Glomerular visceral epithelial cell (primary cell): ENCODE results near the gene CDT1.

ENCODE experiments used
- DNase-seq: peaks from one replicate; pipeline ENCODE4 v3.0.0-alpha.2; 2016; ENCODE audit errors: extremely low spot score

CDT1 gene

DNA sequence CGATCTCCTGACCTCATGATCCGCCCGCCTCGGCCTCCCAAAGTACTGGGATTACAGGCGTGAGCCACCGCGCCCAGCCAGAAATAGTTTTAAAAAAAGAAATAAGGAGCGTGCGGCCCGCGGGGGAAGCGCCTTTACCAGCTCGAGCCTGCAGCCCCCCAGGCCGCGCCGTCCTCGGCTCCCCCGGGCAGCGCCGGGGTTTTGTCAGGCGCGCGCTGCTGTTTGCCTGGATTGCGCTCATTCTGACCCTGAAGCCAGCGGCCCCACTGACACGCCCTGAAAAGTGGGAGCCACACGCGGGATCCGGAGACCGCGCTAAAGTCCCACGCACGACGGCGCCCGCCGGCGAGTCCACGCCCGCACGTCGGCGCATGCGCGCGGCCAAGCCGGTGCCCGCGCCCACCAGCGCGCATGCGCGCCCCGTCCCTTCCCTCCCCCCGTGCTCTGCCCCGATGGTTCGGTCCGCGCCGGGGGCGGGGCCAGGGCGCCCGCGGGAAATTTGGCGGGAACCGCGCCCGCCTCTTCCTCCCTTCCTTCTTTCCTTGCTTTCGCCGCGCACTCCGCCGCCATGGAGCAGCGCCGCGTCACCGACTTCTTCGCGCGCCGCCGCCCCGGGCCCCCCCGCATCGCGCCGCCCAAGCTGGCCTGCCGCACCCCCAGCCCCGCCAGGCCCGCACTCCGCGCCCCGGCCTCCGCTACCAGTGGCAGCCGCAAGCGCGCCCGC lies at the start of gene CDT1:
CDT1 (plus strand) TSS at position 526 of the 724 bp plus-strand sequence; CDS start at position 569, 43 bp downstream.
- DNase-seq = peak; percentile 84

DNA sequence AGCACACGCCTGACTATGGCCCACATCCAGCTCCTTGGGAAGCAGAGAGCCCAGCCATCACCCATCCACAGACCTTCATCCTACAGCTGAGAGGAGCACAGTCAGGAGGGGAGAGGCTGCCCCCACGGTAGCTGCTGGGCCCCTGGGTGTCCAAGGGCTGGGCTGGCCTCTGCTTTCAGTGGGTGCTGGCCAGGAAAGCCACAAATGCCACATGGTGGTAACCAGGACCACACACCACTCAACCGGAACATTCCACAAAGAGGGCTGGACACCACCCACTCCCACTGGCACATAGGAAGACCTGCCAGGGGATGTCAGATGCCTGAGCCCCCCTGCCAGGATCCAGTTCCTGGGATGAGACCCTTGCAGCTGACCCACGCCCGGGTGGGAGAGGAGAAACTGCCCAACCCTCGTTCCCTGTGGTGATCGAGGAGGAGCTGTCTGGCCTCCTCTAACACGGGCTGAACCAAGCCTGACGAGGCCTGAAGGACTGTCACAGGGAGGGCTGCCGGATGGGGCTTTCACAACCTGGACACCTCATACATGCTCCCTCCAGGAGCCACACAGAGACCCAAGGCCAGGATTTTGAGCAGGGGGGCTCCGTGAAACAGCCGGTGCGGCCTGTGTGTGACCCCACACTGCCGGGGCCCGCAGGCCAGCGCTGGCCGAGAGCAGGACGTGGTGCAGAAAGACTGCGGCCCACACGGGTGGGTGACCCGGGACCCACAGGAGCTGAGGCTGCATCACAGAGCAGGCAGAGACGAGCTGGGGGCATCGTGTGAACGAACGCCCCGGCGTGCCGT lies 49.3 kb upstream of the CDT1 start:
- DNase-seq = no peak

DNA sequence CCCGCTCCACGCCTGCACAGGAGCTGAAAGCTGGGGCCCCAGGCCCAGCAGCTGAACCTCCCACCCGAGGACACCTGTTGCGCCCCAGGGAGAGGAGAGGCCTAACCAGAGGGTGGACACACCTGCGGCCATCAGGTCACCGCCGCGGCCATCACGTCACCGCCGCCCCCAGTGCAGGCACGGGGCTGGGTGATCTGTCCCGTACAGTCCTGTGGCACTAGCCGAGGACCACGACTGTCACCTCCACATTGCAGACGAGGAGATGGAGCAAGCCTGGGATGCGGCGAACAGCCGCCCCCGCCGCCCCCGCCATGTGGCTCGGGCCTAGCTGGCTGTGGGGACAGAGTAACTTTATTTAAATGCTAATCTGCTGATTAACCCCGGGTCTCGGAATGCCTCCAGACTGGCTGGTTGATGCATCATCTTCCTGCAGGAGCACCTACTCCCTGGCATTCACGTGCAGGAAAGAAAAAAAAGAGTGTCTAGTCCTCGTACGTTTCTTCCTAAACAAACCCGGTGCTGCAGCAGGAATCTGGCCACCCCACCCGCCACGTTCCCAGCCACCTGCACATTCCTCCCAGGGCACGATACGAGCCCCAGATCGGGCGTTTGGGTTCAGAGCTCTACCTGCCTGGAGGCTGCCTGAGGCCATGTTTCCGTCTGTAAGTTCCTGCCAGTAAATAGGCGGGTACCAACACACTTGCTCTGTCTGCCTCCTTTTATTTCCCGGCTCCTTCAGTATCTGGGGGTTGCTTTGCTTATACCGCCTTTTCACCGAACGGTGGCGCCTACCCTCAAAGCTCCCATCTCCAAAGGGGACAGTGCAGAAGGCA lies 48.5 kb upstream of the CDT1 start:
- DNase-seq = peak; percentile 33

DNA sequence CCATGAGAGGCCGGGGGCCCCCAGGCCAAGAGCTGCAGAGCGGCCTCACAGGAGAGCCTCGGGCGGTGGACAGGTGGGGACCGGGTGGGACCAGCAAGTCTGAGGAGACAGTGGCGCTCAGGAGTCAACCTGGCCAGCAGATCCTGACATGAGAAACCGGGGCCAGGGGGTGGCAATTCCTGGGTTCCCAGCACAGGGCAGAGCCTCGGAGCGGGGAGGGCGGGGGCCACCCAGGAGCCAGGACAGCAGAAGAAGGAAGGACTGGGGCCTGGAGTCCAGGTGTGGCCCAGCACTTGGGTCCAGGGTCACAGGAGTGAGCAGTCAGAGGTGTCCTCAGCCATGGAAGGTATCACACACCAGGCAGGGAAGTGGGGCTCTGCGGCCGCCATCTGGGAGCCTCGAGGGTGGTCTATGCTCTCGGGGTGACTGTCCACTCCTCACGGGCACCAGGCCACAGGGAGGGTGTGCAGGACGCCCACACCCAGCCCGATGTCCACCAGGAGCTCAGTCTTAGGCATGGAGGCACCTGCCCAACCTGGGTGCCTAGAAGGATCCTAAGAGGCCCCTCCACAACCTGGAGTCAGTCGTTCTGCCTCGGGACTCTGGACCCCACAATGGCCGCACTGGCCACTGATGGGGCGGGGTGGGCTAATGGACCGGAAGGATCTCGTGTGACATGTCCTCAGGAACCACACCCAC lies 47.7 kb upstream of the CDT1 start:
- DNase-seq = no peak

DNA sequence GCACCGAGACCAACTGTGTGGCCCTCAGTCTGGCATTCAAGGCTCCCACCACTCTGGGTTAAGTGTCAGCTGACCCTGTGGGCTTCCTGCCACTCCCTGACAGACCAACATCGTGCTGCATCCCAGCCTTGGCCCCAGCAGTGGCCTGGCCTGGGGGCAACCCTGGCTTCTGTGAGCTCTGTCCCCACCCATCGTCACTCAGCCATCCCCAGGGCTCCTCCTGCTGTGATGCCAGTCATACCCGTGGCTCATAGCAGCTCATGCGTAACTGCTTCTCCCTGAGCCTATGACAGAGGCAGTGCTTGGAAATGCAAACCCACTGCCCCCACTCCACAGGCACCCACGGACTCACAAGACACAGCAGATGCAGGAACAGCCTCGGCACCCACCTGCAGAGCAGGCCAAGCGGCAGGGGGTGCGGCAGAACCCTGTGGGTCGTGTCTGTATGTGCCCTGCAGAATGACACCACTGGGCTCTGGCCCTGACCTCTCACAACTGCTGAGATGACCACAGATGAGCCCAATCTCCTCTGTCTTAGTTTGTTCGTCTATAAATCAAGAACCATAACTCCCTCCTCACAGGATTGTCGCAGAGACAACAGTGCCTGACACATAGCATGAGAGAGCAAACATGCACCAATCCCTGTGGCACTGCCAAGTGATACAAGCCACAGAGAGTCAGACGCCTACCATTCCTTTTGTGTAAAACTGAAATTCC lies 45.2 kb upstream of the CDT1 start:
- peak; percentile 59 for DNase-seq

DNA sequence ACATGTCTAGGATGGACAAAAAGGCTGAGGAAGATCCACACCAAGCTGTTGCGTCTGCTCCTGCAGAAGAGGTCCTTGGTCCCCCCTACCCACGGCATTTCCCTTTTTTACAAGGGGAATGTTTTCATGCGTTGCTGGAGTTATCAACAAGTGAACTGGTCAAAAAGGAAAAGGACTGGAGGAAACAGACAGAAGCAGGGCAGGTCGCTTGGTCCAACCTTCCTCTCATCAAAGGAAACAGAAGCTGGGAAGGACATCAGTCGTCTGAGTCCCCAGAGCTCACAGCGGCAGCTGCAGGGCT lies 44.7 kb upstream of the CDT1 start:
- no peak for DNase-seq

DNA sequence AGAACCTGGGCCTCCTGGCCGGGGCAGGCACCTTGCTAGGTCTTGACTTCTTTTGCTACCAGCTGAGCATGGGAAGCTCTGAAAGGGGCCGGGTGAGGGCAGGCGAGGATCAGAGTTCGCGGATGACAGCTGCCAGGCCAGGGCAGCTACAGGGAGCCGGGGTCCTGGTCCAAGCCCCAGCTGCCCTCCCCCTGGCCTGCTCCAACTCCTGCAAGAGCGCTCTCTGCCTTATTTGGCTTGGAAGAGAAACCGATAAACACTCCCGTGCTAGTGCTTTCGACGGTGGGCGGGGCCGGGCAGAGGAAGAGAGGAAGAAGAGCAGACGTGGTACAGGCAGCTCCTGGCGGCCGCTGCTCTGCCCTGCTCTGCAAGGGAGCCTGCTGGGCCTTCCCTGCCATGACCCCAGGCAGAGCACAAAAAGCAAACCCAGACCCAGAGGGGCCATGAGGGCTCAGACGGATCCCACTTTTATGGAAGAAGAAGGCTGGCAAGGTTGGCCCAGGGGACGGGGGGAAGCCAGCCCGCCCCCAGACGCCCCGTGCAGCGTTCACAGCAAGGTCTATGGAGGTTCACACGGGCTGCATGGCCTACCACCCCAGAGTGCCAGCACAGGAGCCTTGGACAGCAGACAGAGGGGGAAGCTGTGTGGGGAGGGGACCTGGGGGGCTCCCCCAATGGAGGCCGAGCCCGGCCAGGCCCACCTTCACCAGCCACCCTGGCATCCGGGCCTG lies 44.2 kb upstream of the CDT1 start:
- no peak for DNase-seq

DNA sequence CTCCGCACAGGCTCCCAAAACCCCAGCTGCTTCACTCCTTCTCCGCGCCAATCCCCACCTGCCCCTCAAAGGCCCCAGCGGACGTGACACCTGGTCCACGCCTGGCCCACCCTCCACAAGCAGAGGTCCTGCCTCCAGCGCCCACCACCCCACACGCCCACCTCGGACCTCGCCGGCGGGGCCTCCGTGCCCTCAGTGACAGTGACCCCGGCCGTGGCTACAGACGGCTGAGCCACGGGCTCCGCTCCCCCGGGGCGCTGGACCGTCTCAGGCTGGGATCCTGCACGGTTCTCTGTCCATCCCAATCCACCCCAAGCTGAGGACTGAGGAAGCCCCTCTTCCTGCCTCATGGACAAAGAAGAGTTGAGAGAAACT lies 43.6 kb upstream of the CDT1 start:
- no peak for DNase-seq

DNA sequence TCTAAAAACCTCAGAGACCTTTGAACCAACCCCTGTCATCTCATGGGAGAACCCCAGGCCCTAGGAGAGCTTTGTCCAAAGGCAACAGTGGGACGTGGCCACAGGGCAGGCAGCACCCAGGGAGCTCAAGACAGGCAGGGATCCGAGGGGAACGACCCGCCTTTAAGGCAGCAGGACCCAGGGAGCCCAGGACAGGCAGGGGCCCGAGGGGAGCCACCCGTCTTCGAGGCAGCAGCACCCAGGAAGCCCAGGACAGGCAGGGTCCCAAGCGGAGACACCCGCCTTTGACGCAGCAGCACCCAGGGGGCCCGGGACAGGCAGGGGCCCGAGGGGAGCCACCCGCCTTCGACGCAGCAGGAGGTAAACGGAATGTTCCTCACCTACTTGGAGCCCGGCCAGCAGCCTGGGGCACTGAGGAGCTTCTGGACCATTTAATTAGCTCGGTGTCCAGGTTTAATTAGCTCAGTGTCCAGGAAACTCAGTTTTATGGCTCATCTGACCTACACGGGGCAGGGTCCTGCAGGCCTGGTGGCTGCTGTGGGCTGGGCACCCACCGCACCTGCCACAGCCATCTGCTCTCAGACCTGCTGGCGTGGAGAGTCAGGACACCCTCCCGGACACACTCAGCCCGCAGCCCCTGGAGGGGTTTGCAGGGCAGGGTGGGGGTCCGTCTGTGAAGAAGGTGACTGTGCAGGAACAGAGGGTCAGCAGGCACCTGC lies 43.0 kb upstream of the CDT1 start:
- no peak for DNase-seq

DNA sequence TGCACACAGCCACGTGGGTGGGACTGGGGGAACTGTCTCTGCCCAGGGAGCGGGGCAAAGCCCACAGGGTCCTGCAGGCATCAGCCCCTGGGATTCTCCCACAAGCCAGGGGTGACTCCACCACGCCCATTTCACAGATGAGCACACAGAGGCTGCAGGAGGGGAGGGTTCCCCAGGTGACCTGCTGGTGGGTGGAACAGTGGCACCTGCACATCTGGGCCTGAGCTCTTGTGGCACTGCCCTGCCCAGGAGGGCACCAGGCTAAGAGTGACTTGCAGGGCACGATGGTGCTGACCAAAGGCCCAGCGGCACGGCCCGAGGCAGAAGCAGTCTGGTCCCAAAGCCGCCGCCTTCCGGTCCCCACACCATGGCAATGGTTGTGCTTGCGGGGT lies 42.5 kb upstream of the CDT1 start:
- DNase-seq = no peak

DNA sequence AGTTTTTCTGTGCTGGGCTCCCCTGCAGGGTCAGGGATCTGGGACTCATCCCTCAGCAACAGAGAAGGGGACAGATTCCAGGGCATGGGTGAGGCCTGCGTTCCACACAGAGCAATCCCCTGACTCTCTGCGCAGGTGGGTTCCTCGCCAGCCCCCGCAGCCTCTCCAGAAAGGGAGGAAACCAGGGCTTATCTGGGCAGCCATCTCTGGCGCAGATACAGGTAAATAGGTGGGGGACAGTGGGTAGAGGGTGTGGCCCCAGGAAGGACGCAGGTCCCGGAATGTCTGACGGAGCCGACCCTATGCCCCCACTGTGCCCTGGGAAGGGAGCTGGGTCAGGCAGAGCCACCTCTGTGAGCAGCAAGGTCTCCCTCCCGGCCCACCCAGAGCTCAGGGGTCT lies 41.8 kb upstream of the CDT1 start:
- DNase-seq = no peak

DNA sequence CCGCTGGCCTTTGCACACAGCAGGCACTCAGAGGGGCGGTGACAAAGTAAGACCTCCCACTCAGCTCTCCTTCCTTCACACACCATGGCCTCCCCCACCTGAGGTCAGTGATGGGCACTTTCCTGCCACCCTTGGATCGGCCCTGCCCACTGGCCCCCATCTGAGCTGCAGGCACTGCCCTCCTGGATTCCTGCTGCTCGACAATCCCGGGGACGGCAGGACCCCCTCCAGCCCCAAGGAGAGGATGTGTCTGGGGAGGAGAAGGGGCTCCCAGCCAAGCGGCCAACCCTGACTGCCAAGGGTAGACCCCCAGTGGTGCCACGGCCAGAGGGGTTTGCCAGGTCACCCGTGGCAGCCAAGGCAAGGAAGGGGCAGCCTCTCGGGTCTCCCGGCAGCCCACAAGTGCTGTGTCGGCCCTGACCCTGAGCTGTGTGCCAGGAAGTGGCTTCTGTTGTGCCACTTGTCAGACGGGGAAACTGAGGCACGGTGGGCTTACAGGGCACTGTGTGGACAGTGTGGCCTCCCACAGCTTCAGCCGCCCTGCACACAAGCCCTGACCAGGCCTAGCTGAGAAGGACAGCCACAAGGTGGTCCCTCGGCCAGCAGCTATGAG lies 41.2 kb upstream of the CDT1 start:
- DNase-seq = no peak

DNA sequence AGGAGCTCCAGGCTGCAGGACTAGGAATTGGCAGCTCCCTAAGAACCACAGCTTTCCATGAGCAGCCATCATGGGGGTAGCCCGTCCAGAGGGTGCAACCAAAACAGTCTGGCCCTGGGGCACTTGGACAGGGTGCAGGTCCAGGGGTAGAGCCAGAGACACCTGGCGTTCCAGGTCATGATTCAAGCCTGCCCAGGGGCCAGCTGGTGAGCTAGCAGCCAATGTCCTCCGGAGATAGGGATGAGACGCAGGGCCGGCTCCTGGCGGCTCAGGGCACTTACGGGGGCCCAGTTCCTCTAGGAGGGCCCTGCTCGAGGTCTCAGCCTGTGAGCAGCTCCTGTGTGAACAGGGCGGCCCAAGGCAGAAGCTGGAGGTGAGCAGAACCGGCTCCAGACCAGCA lies 40.6 kb upstream of the CDT1 start:
- DNase-seq = no peak

DNA sequence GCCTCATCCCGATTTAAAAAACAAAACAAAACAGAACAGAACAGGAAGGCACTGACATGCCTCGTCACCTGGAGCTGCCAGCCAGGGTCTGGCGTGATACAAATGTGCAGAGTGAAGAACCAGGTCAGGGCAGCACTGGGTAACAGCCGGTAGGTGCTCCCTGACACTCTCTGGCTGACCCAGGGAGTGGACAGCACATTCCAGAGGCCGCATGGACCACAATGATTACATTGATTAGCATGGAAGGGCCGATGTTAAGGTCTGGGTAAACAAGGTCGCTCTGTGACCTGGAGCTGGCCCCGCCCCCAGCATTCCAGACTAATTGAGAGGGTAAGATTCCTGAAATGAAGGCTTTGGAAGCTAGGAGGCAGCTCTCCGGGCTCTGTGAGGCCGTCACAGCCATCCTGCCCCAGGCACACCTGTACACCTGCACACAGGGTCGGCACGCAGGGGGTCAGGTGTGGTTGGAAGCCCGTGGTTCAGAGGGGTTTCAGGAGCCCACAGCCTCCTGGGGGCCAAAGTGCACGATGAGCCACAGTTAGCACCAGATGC lies 40.0 kb upstream of the CDT1 start:
- DNase-seq = no peak

DNA sequence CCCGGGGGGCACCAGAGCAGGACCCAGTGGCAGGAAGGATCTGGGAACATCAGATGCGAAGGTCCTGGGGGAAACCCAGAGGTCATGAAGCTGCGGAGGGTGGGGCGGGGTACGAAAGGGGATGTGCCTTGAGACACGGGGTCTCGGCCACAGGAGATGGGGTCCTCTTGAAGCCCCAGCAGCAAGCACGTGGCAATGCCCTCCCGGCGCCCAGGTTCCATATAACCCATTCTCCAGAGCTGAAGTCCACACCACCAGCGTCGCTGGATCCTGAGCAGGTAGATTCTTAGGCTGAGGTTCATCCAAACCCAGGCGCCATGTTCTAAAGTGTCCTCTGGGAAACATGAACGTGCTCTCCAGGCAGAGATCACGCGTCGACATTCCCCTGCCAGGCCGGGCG lies 39.5 kb upstream of the CDT1 start:
- DNase-seq = no peak

DNA sequence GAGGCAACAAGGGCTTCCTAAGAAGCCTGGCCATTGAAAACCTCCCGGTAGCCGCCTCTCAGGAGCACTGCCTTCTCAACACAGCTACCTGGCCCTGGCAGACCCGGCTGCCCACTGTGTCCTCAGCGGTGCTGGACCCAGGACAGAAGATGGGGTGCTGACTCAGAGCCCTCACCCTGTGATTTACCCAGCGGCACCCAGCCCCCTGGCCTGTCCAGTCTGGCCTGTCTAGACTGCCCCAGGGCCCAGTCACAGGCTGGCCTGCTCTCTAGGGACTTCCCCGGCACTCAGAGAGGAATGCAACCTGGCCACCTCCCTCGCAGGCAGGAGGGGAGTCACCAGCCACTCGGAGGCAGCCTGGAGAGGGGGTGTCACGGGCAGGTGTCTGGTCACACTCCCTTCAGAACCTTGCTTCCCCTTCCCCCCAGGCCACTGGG lies 38.7 kb upstream of the CDT1 start:
- DNase-seq = peak; percentile 82

DNA sequence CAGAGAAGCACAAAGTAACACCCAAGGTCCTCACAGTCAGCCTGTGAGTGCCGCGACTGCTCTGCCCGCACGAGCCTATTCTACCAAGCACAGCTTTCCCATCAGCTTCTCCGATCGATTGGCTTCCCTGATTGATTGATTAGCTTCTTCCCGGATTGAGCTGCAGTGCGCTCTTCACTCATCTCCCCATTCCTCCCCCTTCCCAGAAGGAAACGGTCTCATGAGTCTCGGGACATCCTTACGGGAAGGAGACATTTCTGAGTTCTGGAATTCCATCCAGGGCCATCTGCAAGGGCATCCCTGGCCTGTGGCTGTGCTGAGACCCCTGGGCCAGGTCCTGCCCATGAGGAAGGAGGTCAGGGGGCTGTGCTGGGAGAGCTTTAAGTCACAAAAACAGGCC lies 36.6 kb upstream of the CDT1 start:
- no peak for DNase-seq

DNA sequence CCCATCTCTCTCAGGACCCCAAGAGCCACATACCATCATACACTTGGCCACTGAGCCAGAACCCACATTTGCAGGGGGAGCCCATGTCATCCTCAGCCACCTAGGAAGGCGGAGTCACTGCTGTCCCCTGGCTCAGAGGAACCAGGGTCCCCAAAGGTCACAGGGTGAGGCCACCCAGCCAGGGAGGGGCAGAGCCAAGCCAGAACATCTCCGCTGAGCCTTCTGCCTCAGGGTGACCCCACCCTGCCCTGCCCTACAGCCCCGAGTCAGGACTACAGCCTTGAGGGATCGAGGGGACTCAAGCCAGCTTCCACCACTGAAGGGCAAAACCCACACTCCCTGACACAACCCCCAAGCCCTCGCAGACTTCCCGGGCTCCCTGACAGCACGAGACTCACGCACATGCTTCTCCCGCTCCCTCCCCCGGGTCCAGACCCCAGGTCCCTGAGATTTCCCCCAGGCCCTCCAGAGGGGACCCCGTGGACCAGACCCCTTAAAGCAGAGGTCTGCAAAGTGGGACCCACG lies 36.0 kb upstream of the CDT1 start:
- DNase-seq = no peak
